Liver (tissue), 3 donors: ENCODE data around the gene KCNMA1.

Source experiments
- EGR1 ChIP-seq, 2 donors: IDR thresholded peaks; 2 replicates each; pipeline ENCODE4 v1.6.1; 2016 to 2018; ENCODE audit warnings: antibody characterized with exemption in 2 of 2, low read depth in 2 of 2
- HNF4G ChIP-seq: IDR thresholded peaks from 2 replicates; pipeline ENCODE4 v1.6.1; 2016; ENCODE audit warnings: antibody characterized with exemption
- JUND ChIP-seq, 2 donors: IDR thresholded peaks; 2 replicates each; pipeline ENCODE4 v1.6.1; 2016; ENCODE audit warnings: antibody characterized with exemption in 2 of 2
- RXRA ChIP-seq, 2 donors: IDR thresholded peaks; 2 replicates each; pipeline ENCODE4 v1.6.1; 2017 to 2018; ENCODE audit warnings: antibody characterized with exemption in 2 of 2, mild to moderate bottlenecking in 1 of 2
- TAF1 ChIP-seq: conservative IDR thresholded peaks from 2 replicates; pipeline ENCODE4 v1.6.1; 2016; ENCODE audit warnings: antibody characterized with exemption, mild to moderate bottlenecking
- TF ChIP-seq, protein P1 (sequence below): fragments of 150-350 bp; IDR thresholded peaks from 2 replicates; pipeline ENCODE4 v1.5.1; 2017; ENCODE audit warnings: improper control_type of control experiment, low read depth, low read length; ENCODE audit not compliant: missing input control
- TF ChIP-seq, protein P2 (sequence below): IDR thresholded peaks from 2 replicates; pipeline ENCODE4 v1.6.1; 2016; ENCODE audit warnings: antibody characterized with exemption, mild to moderate bottlenecking
- donor health status: healthy.
- donor health status: healthy.

DNA sequence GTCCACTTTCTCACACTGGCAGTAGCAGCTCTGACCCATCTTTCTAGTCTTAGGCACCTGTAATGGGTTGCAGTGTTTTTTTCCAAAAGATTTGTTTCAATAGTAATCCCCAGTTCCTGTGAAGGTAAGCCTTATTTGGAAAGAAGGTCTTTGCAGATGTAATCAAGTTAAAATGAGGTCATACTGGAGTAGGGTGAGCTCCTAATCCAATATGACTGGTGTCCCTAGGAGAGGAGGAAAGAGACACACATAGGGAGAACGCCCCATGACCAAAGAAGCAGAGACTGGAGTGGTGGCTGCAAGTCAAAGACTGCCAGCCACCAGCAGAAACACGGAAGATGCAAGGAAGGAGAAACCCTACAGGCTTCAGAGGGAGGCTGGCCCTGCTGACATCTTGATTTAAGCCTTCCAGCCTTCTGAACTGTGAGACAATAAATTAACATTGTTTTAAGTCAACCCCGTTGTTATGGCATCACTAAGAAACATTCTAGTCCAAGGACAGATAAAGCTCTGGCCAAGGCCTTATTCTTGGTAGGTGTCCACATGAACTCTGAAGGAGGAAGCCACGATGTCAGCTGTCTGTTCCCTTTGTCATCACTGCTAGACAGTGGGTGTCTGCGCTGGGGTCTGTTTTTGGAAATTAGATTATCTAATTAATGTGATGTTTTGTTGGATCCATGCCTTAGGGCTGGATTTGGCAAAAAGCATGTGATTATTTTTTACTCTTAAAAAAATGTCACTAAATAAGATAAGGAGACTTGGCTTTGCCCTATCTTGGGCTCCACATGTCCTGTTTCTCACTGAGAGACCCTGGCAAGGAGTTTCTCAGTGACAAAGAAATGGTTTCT lies 214.9 kb downstream of the KCNMA1 start:
- TF ChIP-seq EGR1 (IDR thresholded peaks at IDR 0.05; ENCODE audit: low read depth in 2 of 2), result no peak
- TF ChIP-seq, protein P1, sequence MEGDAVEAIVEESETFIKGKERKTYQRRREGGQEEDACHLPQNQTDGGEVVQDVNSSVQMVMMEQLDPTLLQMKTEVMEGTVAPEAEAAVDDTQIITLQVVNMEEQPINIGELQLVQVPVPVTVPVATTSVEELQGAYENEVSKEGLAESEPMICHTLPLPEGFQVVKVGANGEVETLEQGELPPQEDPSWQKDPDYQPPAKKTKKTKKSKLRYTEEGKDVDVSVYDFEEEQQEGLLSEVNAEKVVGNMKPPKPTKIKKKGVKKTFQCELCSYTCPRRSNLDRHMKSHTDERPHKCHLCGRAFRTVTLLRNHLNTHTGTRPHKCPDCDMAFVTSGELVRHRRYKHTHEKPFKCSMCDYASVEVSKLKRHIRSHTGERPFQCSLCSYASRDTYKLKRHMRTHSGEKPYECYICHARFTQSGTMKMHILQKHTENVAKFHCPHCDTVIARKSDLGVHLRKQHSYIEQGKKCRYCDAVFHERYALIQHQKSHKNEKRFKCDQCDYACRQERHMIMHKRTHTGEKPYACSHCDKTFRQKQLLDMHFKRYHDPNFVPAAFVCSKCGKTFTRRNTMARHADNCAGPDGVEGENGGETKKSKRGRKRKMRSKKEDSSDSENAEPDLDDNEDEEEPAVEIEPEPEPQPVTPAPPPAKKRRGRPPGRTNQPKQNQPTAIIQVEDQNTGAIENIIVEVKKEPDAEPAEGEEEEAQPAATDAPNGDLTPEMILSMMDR, result no peak
- TF ChIP-seq TAF1, result no peak
- TF ChIP-seq RXRA (IDR thresholded peaks at IDR 0.05), result no peak
- no peak for TF ChIP-seq JUND (IDR thresholded peaks at IDR 0.05)
- TF ChIP-seq, protein P2, sequence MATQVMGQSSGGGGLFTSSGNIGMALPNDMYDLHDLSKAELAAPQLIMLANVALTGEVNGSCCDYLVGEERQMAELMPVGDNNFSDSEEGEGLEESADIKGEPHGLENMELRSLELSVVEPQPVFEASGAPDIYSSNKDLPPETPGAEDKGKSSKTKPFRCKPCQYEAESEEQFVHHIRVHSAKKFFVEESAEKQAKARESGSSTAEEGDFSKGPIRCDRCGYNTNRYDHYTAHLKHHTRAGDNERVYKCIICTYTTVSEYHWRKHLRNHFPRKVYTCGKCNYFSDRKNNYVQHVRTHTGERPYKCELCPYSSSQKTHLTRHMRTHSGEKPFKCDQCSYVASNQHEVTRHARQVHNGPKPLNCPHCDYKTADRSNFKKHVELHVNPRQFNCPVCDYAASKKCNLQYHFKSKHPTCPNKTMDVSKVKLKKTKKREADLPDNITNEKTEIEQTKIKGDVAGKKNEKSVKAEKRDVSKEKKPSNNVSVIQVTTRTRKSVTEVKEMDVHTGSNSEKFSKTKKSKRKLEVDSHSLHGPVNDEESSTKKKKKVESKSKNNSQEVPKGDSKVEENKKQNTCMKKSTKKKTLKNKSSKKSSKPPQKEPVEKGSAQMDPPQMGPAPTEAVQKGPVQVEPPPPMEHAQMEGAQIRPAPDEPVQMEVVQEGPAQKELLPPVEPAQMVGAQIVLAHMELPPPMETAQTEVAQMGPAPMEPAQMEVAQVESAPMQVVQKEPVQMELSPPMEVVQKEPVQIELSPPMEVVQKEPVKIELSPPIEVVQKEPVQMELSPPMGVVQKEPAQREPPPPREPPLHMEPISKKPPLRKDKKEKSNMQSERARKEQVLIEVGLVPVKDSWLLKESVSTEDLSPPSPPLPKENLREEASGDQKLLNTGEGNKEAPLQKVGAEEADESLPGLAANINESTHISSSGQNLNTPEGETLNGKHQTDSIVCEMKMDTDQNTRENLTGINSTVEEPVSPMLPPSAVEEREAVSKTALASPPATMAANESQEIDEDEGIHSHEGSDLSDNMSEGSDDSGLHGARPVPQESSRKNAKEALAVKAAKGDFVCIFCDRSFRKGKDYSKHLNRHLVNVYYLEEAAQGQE, result no peak
- TF ChIP-seq HNF4G, result no peak
